ELR (cell line): ENCODE data around the gene ZNF768.

Experiments used
- DNase-seq: peaks from one replicate; pipeline ENCODE4 v3.0.0-alpha.2; 2015; ENCODE audit warnings: low read depth

The ZNF768 gene

DNA sequence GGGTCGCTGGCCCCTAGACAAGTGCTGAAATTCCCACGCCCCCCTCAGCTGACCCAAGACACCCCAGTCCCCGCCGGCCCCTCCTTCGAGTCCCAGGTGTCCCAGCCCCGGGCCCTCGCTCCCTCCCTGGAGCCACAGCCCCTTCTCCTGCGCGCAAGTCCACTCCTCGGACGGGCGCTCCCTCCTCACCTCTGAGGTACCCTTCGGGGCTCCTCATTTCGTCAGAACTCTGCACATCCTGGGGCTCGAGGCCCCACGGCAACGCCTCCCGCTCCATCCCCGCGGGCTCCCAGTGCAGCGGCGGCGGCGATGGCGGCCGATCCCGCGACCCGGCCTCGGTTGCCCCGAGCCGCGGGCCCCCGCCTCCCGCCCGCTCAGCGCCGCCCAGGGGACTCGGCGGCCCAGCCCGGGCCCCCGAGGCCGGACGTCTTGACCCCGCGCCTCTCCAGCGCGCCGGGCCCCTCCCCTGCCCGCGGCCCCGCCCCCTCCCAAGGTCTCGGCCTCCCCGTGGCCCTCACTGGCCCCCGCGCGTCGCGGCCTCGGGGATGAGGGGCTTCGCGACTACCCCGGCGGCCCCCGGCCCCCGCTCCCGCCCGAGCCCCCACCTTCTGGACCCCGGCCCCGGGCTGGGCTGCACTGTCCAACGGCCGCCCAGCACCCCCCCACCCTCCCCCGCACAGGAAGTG, at the start of gene ZNF768:
Gene ZNF768 (minus strand): TSS at position 430 of the 686 bp plus-strand sequence. CDS start 153 bp downstream, at position 277.
- peak; percentile 64 for DNase-seq

DNA sequence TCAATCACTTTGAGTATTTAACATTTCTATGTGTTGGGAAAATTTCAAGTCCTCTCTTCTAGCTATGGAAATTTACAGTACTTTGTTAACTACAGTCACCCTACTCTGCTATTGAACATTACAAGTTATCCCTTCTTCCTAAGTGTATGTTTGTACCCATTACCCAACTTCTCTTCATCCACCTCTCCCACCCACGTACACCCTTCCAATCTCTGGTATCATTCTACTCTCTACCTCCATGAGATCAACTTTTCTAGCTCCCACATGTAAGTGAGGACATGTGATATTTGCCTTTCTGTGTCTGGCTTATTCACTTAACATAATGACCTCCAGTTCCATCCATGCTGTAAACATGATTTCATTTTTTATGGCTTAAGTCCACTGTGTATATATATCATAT, 48.3 kb upstream of the ZNF768 start:
- DNase-seq, result no peak

DNA sequence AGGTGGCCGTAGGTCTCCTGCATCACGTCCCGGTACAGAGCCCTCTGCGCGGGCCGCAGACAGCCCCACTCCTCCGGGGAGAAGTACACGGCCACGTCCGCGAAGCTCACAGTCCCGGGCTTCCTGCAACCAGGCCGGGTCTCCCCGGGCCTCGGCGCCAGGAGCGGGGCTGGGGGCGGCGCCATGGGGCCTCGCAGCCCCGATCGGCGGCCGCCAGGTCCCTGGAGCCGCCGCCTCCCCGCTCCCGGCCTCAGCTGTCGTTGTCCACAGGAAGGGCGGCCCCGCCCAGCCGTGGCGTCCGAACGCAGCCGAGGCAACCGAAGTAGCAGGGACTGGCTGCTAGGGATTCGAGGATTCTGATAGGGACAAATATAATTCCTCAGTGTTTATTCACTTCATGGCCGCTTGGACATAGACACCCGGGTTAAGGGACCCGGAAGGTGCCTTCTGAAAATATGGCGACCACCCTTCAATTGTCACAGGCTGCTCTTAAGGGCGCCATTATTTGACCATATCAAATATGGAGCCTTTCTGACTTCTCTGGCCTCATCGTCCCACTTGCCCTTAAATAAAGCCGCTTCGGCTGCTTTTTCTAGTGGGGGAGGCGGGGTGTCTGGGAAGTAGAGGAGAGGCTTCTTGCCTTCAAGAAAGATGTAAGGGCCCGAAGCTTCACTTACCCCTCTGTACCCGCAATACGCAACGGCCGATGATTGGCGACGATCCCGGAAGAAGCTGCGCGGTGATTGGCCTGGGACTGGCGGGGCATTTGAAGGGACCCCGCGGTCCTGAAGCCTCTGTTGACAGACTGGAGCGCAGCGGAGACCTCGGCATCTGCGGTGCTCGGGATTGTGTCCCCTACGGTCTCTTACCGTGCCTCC, 45.3 kb upstream of the ZNF768 start, which contains the start of gene ZNF688:
Gene ZNF688 (minus strand): TSS at position 270 of the 878 bp plus-strand sequence. CDS start 85 bp downstream, at position 185.
- peak; percentile 98 for DNase-seq

DNA sequence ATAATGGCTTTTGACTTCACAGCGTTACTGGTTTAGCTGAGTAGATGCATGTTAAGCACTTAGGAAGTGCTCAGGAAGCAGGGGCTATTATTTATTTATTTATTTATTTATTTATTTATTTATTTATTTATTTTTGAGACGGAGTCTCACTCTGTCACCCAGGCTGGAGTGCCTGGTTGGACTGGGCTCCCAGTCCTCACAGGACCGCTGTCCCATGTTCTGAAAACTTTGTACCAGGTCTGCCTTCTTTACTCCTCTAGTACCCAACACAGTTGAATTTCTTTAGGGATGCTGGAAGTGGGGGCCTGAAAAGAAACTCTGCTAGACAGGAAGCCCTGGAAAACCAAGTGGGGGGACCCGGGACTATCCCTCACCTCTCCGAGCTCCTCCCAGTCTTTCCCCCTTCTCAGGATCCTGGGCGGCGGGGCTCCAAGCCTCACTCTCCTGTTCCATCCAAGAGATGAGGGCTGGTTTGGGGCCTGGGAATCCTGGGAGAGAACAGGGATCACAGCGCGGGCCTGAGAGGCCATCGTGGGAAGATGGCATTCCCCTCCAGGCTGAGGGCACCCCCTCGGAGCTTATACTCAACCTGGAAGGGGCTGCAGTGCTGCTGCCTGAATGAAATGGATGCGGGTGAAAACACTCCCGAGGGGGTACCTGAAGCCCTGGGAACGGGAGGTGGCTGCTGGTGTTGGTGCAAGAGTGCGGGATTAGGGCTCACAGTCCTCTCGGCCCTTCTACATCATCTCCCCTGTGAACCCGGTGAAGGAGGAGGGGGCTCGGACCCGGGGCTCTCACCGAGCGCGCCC, 44.5 kb upstream of the ZNF768 start:
- DNase-seq, result peak; percentile 40

DNA sequence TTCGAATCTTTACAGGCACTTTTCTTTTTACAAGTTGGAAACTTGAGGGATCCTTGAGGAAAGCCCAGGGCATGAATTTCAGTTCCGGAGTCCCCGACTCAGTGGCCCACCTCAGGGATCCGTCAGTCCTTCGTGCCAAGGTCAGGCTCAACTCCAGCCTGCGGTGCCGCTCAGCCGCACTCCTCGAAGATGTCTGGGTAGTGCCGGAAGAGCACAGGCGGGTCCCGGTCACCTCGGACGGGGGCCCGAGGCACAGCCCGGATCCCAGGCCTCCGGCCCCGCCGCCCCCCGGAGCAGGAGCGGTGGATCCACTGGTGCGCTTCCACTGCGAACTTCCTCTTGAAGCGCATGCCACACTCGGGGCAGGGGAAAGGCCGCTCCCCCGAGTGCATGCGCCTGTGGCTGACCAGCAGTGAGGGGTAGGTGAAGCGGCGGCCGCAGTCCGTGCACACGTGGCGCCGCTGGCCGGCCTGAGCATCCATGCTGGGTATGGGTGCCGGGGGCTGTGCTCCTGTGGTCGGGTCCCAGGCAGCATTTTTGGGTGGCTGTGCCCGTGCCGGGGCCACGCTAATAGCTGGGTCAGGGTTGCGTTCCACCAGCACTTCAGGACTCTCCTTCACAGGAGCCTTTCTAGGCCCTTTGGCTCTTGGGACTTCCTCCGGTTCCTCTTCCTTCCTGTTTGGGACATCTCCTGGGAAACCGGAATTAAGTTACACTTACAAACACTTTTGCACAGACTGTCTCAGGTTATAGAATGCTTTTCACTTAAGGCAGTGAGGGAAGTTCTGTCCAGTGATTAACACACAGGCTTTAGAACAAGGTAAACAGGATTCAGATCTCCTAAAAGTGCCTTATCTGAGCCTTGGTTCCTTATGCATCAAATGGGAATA, 43.6 kb upstream of the ZNF768 start:
- DNase-seq, result no peak

DNA sequence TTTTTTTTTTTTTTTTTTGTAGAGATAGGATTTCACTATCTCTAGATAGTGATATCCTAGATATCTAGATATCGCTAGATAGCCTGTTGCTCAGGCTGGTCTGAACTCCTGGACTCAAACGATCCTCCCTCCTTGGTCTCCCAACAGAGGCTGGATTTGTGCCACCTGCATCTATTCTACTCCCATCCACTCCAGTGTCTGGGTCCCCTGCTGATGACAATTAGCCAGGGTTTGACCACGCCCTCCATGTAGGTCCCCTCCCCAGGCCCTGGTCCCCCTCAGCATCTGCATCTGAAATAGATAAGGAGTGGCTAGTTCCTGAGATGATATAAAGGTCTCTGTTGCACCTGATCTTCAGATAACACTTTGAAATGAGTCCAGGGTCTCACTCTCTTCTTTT, 42.9 kb upstream of the ZNF768 start:
- no peak for DNase-seq

DNA sequence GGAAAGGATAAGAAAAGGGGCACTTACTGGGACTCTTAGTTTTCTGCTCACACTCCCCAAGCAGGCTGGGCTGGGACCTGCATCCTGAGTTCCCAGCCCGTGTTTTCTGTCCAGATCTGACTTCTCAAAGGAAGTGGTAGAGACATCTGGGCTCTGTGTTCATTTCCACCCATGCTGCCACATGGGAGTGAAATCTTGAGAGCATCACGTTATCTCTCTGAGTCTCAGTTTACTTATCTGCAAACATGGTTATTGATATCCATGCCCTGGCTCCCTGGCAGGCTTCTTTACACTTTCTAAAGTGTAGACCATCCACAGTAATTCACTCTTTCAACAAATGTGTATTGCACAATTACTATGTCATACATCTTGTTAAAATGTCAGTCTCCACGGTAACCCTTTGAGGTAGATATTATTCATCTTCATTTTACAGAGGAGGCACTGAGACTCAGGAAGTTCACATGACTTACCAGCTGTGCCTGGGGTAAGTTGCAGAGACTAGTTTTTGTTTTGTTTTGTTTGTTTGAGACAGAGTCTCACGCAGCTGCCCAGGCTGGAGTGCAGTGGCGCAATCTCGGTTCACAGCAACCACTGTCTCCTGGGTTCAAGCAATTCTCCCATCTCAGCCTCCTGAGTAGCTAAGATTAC, 41.7 kb upstream of the ZNF768 start:
- peak; percentile 79 for DNase-seq

DNA sequence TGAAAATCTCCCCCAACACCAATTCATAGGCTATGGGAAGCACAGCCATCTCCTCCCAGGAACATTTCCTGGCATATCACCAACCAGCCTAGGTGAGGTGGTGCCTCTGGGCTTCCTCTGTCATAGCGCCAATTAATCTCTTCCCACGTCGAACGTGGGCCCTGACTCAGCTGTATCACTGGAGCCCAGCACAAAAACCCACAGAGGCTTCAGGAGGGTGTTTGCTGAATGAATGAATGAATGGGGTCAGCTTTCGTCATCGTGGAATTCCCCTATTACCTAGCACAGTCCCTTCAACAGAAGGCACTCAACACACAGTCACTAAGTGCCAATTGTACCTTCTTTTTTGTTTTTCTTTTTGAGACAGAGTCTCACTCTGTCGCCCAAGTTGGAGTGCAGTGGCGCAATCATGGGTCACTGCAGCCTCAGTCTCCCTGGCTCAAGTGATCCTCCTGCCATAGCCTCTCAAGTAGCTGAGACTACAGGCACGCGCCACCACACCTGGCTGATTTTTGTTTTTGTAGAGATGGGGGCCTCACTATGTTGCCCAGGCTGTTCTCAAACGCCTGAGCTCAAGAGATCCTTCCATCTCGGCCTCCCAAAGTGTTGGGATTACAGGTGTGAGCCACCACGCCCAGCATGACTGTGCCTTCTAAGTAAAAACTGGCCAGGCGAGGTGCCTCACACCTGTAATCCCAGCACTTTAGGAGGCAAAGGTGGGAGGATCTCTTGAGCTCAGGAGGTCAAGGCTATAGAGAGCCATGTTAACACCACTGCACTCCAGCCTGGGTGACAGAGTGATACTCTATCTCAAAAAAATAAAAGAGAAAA, 41.0 kb upstream of the ZNF768 start:
- DNase-seq, result peak; percentile 40

DNA sequence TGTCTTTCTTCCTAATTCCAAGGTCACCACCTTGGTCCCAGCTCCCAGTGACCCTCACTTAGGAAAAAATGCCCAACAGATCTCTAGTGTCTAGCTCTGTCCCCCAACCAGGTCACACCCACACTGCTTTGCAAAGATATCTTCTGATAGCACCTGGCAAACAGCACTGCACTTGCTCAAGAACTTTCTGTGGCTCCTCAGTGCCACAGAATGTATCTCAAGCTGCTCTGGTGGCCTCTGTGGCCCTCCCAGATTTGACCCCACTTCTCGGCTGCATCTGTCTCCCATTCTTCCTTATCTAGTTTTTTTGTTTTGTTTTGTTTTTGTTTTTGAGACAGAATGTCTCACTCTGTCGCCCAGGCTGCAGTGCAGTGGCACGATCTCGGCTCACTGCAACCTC, 40.2 kb upstream of the ZNF768 start:
- no peak for DNase-seq

DNA sequence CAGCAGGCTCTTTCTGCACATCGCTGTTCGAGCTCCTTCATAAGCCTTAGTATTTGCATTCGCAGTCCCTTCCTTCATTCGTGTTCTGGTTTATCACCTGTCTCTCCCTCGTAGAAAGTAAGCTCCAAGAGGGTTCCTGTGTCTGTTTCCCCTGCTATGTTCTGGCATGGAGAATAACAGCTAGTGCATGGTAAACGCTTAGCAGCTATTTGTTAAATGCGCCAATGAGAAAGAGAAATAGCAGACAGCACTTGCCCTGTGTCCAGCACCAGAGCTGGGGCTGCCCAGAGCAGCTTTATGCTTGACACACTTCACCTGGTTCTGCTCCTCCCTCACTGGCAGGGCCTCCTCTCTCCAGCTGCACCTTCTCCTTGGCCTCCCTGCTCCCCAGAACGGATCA, 39.6 kb upstream of the ZNF768 start:
- no peak for DNase-seq

DNA sequence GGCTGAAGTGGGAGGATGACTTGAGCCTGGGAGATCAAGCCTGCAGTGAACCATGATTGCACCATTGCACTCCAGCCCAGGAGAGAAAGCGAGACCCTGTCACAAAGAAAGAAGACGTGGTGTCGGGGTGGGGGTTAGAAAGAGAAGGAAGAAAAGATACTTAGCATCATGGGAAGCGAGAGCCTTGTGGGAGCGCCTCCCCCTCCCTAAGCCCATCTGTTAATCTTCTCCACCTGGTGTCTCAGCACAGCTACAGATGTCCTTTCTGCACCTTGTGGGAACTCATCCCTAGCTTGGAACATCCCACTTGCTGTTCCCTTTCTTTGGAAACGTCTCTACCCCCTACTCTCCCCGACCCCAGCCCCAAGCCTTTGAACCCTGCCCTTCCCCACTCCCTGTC, 39.2 kb upstream of the ZNF768 start:
- DNase-seq, result no peak

DNA sequence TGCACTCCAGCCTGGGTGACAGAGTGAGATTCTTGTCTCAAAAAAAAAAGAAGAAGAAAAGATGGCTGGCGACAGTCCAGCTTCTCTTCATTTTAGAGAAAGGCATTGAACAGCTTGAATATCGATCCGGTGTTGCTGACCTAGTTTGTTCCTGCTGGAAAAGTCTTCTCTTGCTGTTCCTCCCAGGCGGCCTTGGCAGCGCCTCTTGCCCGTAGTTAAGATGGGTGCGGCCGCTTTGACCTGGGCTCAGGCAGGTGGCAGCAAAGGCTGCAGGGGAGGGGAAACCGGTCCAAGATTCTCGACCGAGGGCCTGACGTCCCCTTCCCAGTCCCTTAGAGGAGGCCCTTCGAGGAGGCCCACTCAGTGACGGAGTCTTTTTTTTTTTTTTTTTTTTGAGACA, 35.7 kb upstream of the ZNF768 start:
- DNase-seq, result no peak

DNA sequence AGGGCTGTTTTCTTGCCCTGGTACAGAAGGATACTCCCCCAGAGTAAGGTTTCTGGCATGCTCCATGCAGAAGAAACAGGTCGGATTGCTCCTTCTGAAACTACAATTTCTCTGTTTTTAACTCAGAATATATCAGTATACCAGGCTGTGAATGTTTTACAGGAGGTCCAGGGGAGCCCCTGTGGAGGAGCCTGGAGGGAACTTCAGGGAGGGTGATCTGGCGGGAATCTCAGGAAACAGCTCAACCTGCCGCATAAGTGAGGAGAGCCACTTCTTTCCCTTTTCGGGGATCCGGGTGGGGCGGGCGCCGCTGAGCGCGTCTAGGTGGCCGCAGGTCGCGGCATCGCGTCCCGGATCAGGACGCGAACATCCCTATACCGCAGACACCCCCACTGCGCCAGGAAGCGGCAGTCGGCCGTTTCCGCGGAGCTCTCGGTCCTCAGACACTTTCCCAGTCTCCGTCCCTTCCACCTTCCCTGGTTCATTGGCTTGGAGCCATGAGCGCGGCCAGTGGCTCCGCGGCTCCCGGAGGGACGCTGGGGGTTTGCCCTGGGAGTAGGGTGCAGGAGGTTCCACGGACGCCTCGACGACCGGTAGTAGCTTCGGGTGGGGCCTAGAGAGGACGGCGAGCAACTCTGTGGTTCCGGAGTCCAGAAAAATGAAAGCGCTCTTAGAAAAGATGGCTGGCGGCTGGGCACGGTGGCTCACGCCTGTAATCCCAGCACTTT, 34.9 kb upstream of the ZNF768 start:
- DNase-seq, result no peak

DNA sequence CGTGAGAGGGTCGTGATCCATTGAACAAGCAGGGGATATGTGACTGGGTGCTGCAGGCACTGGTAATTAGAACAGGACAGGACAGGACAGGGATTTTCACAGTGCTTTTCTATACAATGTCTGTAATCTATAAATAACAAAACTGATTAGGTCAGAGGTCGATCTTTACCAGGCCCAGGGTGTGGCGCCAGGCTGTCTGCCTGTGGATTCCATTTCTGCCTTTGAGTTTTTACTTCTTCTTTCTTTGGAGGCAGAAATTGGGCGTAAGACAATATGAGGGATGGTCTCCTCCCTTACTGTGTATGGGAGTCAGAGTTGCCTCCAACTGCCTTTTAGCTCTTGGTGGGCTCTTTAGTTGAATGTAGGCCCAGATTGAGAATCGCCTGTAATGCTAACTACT, 33.3 kb upstream of the ZNF768 start:
- no peak for DNase-seq

DNA sequence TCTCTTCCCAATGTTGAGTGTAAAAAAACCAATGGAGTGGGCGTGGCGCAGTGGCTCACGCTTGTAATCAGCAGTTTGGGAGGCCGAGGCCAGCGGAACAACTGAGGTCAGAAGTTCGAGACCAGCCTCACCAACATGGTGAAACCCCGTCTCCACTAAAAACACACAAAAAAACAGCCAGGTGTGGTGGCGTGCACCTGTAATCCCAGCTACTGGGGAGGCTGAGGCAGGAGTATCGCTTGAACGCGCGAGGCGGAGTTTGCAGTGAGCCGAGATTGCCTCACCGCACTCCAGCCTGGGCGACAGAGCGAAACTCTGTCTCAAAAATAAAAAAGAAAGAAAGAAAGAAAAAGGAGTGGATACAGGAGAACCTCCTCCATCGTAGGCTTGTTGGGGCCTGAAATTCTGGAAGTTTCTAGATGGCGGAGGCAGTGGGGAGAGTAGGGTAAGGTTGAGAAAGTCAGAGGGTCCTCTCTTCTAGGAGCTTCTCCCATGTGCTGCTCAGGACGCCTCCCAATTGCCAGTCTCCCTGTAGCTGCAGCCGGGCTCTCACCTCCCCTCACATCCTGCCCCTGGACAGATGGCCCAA, 32.5 kb upstream of the ZNF768 start:
- no peak for DNase-seq

DNA sequence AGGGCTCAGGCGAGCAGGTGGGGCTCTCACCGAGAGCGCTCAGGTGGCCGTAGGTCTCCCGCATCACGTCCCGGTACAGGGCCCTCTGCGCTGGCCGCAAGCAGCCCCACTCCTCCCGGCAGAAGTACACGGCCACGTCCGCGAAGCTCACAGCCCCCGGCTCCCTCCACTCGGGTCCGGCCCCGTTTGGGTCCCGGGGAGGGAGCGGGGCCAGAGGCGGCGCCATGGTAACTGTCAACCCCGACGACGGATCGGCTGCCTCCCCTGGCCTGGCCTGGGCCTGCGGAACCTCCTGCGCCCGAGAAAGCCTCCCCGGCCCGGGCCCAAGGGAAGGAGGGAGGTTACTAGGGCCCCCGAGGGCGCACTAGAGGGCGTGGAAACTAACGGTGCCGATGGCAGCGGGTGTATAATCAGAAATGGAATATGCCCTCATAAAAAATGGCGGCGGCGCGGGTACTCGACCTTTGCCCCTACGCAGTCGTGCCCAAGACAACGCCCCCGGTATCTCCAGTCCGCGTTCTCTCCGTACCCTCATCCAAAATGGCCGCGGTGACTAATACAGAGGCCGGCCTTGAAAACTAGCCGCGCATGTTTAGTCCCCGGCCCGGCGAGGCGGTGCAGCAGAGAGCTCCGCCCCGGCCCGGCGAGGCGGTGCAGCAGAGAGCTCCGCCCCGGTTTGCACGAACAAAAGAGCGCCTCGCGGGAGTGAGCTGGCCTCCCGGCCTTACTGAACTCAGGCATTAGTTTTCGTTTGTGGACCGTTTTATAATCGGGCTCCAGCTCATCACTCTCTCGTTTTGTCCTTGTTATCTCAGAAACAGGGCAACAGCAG, 31.8 kb upstream of the ZNF768 start, which contains the start of gene ZNF764:
Gene ZNF764 (minus strand): TSS at position 418 of the 832 bp plus-strand sequence. CDS start 192 bp downstream, at position 226.
- DNase-seq, result peak; percentile 99

DNA sequence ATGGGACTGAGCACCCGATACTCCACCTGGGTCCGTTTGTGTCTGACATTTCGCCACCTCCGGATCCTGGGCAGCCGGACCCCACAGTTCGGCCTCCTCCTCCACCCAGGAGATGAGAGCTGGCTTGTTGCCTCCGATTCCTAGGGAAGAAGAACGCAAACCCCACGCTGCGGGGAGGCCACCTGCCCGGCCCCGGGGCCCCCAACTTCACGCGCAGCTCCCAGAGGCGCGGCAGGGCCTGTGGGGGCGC, 31.3 kb upstream of the ZNF768 start:
- DNase-seq, result peak; percentile 26

DNA sequence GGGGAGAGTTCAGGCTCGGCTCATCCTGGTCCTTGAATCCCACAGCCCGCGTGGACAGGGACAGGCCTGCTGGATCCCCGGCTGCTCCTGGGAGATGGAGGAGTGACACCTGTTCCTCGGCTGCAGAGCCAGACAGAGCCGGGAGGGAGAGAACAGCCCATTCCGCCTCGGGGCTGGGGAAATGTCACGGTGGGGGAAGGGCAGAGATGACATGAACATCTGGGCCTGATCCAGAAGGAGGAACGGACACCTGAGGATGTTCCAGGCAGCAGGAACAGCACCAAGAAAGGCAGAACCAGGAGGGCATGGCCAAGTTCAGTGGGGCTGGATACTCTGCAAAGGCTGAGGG, 29.7 kb upstream of the ZNF768 start:
- DNase-seq, result no peak
